Measurements from ENCODE around the gene ZDHHC9. TPM values are rescaled to one million over a fixed set of nuclear protein-coding genes. Genes with fewer than 3 reads are reported as not detected.
"Not testable (repeated sequence)": the region's sequence is repeated elsewhere in the genome, so short reads cannot be mapped to it uniquely, and the experiment has no call there.

ZDHHC9 gene
- total and polyA plus RNA-seq, 12 donors: 4.3 to 75.7 (median 24.6) TPM

GRCh38 chrX:129875669-129876068, 32.0 kb upstream of the ZDHHC9 start:
- H3K27me3 ChIP-seq: peaks cover 4% of the 10 kb centered on the region
- no peaks in the 10 kb centered on the region for H3K4me1 ChIP-seq (replicated peaks in 1 of 2)
- no peaks in the 10 kb centered on the region for H3K36me3 ChIP-seq (replicated peaks in 1 of 2)
- no peak for DNase-seq
- intact Hi-C loops (cut with DNase I): no loop called here
- 28 to 37% (median 34%) methylated on average over 3 of the region's 3 CpGs; no CpG with 5 or more reads in 1 of the 4 donors for WGBS, 4 donors
- no peak overlapping the region for H3K27ac ChIP-seq
- TF ChIP-seq CTCF (IDR thresholded peaks at IDR 0.05) (no peak), POLR2A (IDR thresholded peaks at IDR 0.05) (no peak)
- H3K4me3 ChIP-seq: no peak overlapping the region
- H3K9me3 ChIP-seq (replicated peaks in 1 of 3): no peaks in the 10 kb centered on the region

- Histone ChIP-seq H3K4me3 (no peak overlapping the region), H3K4me1 (replicated peaks in 1 of 2) (no peaks in the 10 kb centered on the region), H3K27me3 (peaks cover 4% of the 10 kb centered on the region), H3K27ac (no peak overlapping the region), H3K9me3 (replicated peaks in 1 of 3) (no peaks in the 10 kb centered on the region), H3K36me3 (replicated peaks in 1 of 2) (no peaks in the 10 kb centered on the region)
- DNase-seq: no peak
- intact Hi-C loops (cut with DNase I): no loop called here
- 67 to 78% (median 76%) methylated on average over 1 to 2 of the region's 2 CpGs; no CpG with 5 or more reads in 1 of the 4 donors for WGBS, 4 donors
- TF ChIP-seq CTCF (IDR thresholded peaks at IDR 0.05): no peak
- no peak for TF ChIP-seq POLR2A (IDR thresholded peaks at IDR 0.05)
Observed at GRCh38 chrX:129872524-129872923, 28.8 kb upstream of the ZDHHC9 start.

- H3K9me3 ChIP-seq (replicated peaks in 1 of 3); H3K27ac ChIP-seq; H3K4me3 ChIP-seq; DNase-seq; H3K4me1 ChIP-seq (replicated peaks in 1 of 2); H3K36me3 ChIP-seq (replicated peaks in 1 of 2); intact Hi-C loops (cut with DNase I): not testable (repeated sequence)
- WGBS, 4 donors: 63 to 75% (median 72%) methylated on average over 3 of the region's 3 CpGs
- H3K27me3 ChIP-seq: peaks cover 12% of the 10 kb centered on the region
Observed at GRCh38 chrX:129866321-129866720, 22.6 kb upstream of the ZDHHC9 start.

- H3K4me1 ChIP-seq (replicated peaks in 1 of 2); H3K9me3 ChIP-seq (replicated peaks in 1 of 3); DNase-seq; H3K27ac ChIP-seq; H3K4me3 ChIP-seq; H3K36me3 ChIP-seq (replicated peaks in 1 of 2); intact Hi-C loops (cut with DNase I); H3K27me3 ChIP-seq: not testable (repeated sequence)
- WGBS, 4 donors: 45 to 86% (median 61%) methylated on average over 2 to 6 of the region's 6 CpGs
Observed at GRCh38 chrX:129859134-129859533, 15.4 kb upstream of the ZDHHC9 start.

GRCh38 chrX:129851825-129852224, 8.1 kb upstream of the ZDHHC9 start:
- WGBS, 4 donors: 83 to 96% (median 84%) methylated on average over 2 of the region's 4 CpGs
- H3K27ac ChIP-seq; H3K4me1 ChIP-seq (replicated peaks in 1 of 2); intact Hi-C loops (cut with DNase I); H3K36me3 ChIP-seq (replicated peaks in 1 of 2); DNase-seq; H3K9me3 ChIP-seq (replicated peaks in 1 of 3); H3K4me3 ChIP-seq; H3K27me3 ChIP-seq: not testable (repeated sequence)

- 42 to 75% (median 61%) methylated on average over 2 of the region's 2 CpGs for WGBS, 4 donors
- Histone ChIP-seq H3K27me3 (no peaks in the 10 kb centered on the region), H3K27ac (no peak overlapping the region), H3K4me1 (replicated peaks in 1 of 2) (no peaks in the 10 kb centered on the region), H3K4me3 (no peak overlapping the region), H3K36me3 (replicated peaks in 1 of 2) (no peaks in the 10 kb centered on the region), H3K9me3 (replicated peaks in 1 of 3) (no peaks in the 10 kb centered on the region)
- no peak for DNase-seq
- TF ChIP-seq CTCF (IDR thresholded peaks at IDR 0.05) (no peak), POLR2A (IDR thresholded peaks at IDR 0.05) (no peak)
- intact Hi-C loops (cut with DNase I): no loop called here
Observed at GRCh38 chrX:129846716-129847115, 3.0 kb upstream of the ZDHHC9 start.
